Keratinocyte (primary cell): ENCODE measurements around the gene SQOR. TPM values are rescaled to one million over a fixed set of nuclear protein-coding genes. Genes with fewer than 3 reads are reported as not detected.

ENCODE experiments used
- DNase-seq: peaks from one replicate; pipeline ENCODE4 v3.0.0-alpha.2; 2011; ENCODE audit warnings: low read depth, missing footprints, low spot score
- FAIRE-seq: peaks from 2 replicates; lab custom pipeline; 2011; peaks lifted over from hg19 to GRCh38; lab: Jason Lieb, UNC
- H2AFZ ChIP-seq: 2 replicates; pipeline ENCODE4 v1.6.0; 2012; ENCODE audit warnings: low read length, control low read depth, inconsistent platforms; ENCODE audit not compliant: control insufficient read depth
- H3K27ac ChIP-seq: 2 replicates; pipeline ENCODE4 v1.5.1; 2011; ENCODE audit warnings: low read length; ENCODE audit not compliant: control insufficient read depth, insufficient read depth
- H3K27me3 ChIP-seq: 3 replicates; pipeline ENCODE4 v1.6.0; 2011; ENCODE audit warnings: low read length; ENCODE audit not compliant: control insufficient read depth, insufficient read depth; ENCODE audit errors: extremely low read depth
- H3K36me3 ChIP-seq, 2 experiments: 2 replicates in 1 of 2; 3 replicates in 1 of 2; pipeline ENCODE4 v1.5.1; 2011; ENCODE audit warnings: low read length in 2 of 2, mild to moderate bottlenecking in 1 of 2; ENCODE audit not compliant: control insufficient read depth in 2 of 2, insufficient read depth in 2 of 2; ENCODE audit errors: extremely low read depth in 1 of 2
- H3K4me1 ChIP-seq: 3 replicates; pipeline ENCODE4 v1.5.1; 2011; ENCODE audit warnings: low read length; ENCODE audit not compliant: control insufficient read depth, insufficient read depth; ENCODE audit errors: extremely low read depth
- H3K4me2 ChIP-seq: 3 replicates; pipeline ENCODE4 v1.6.0; 2011; ENCODE audit warnings: low read depth, low read length; ENCODE audit not compliant: control insufficient read depth, insufficient read depth; ENCODE audit errors: extremely low read depth
- H3K4me3 ChIP-seq, 3 experiments: fragments of 200-600 bp in 1 of 3; sonication (generic) in 1 of 3; 2 replicates in 2 of 3; 3 replicates in 1 of 3; pipeline ENCODE4 v1.5.1; 2011 to 2016; ENCODE audit warnings: low read length in 3 of 3, mild to moderate bottlenecking in 3 of 3, control low read depth in 2 of 3, inconsistent platforms in 1 of 3, low read depth in 1 of 3, mixed read lengths in 1 of 3, mixed run types in 1 of 3, moderate library complexity in 1 of 3; ENCODE audit not compliant: control insufficient read depth in 2 of 3, insufficient read depth in 2 of 3; ENCODE audit errors: extremely low read depth in 1 of 3
- H3K79me2 ChIP-seq: 2 replicates; pipeline ENCODE4 v1.6.0; 2012; ENCODE audit warnings: low read length; ENCODE audit not compliant: control insufficient read depth, insufficient read depth
- H3K9ac ChIP-seq: 3 replicates; pipeline ENCODE4 v1.6.0; 2011; ENCODE audit warnings: low read length; ENCODE audit not compliant: control insufficient read depth, insufficient read depth; ENCODE audit errors: extremely low read depth
- H3K9me1 ChIP-seq: 3 replicates; pipeline ENCODE4 v1.6.0; 2011; ENCODE audit warnings: low read length; ENCODE audit not compliant: control insufficient read depth, insufficient read depth; ENCODE audit errors: extremely low read depth
- H3K9me3 ChIP-seq: 2 replicates; pipeline ENCODE4 v1.5.1; 2012; ENCODE audit warnings: low read depth, low read length; ENCODE audit not compliant: control insufficient read depth
- H4K20me1 ChIP-seq: 3 replicates; pipeline ENCODE4 v1.6.0; 2011; ENCODE audit warnings: low read length; ENCODE audit not compliant: control insufficient read depth, insufficient read depth; ENCODE audit errors: extremely low read depth
- EZH2 ChIP-seq: IDR thresholded peaks from one replicate; pipeline ENCODE4 v1.6.1; 2012; ENCODE audit warnings: inconsistent platforms, mild to moderate bottlenecking, low read length, moderate library complexity
- dilution Hi-C: fragments of 300-500 bp; cut with MboI; formaldehyde crosslinking; loops from one replicate; pipeline ENCODE4 v1.7.0; 2020; ENCODE audit warnings: low sequenced_read_pairs; ENCODE audit not compliant: extremely low pct_ligation_motif_present
- polyA plus RNA-seq, 5 experiments: library from polyadenylated mRNA; depleted of rRNA in 3 of 5; stranded (reverse) in 3 of 5; stranded (forward) in 1 of 5; unstranded in 1 of 5; fragments of >200 nt; gene quantifications; 1 replicate in 1 of 5; 2 replicates in 3 of 5; 3 replicates in 1 of 5; pipeline versions ENCODE4 v1.2.1 to v1.2.3, GENCODE V29; 2011 to 2012; ENCODE audit warnings: missing spikeins in 2 of 5, low read depth in 1 of 5, low replicate concordance in 1 of 5
- TF ChIP-seq, protein P1 (sequence below), 3 experiments: IDR thresholded peaks in 1 of 3; conservative IDR thresholded peaks in 1 of 3; optimal IDR thresholded peaks in 1 of 3; 2 replicates in 2 of 3; 3 replicates in 1 of 3; pipeline versions ENCODE3 to v1.5.1; 2011; ENCODE audit warnings: low read length in 3 of 3, mild to moderate bottlenecking in 3 of 3, moderate library complexity in 2 of 3, control low read depth in 1 of 3, inconsistent platforms in 1 of 3; ENCODE audit not compliant: insufficient read depth in 2 of 3; ENCODE audit errors: extremely low read depth in 1 of 3

SQOR gene
- polyA plus RNA-seq, 1 donor (not counting 4 experiments of a cell fraction or from before 2014, with no cell fraction given): 140 TPM

GRCh38 chr15:45616901-45617323, 17.9 kb upstream of the SQOR start:
- no peak for DNase-seq
- peak overlapping the region; percentile 28 for H3K9ac ChIP-seq

GRCh38 chr15:45618813-45619212, 16.0 kb upstream of the SQOR start:
- Histone ChIP-seq H2AFZ (no peak overlapping the region), H3K9me1 (no peaks in the 10 kb centered on the region)
- dilution Hi-C loops: no loop called here

More at GRCh38 chr15:45616901-45617323, 17.9 kb upstream of the SQOR start:
- Histone ChIP-seq H3K27me3 (no peaks in the 10 kb centered on the region), H3K36me3 (no peaks in the 10 kb centered on the region), H3K27ac (peak overlapping the region; percentile 33), H4K20me1 (no peaks in the 10 kb centered on the region), H3K9me1 (no peaks in the 10 kb centered on the region), H3K4me1 (peaks cover 22% of the 10 kb centered on the region), H3K4me3 (no peak overlapping the region), H3K4me2 (peak overlapping the region; percentile 58), H2AFZ (peak overlapping the region; percentile 85), H3K79me2 (no peaks in the 10 kb centered on the region), H3K9me3 (no peaks in the 10 kb centered on the region)
- dilution Hi-C loops: no loop called here
- TF ChIP-seq, protein P1, sequence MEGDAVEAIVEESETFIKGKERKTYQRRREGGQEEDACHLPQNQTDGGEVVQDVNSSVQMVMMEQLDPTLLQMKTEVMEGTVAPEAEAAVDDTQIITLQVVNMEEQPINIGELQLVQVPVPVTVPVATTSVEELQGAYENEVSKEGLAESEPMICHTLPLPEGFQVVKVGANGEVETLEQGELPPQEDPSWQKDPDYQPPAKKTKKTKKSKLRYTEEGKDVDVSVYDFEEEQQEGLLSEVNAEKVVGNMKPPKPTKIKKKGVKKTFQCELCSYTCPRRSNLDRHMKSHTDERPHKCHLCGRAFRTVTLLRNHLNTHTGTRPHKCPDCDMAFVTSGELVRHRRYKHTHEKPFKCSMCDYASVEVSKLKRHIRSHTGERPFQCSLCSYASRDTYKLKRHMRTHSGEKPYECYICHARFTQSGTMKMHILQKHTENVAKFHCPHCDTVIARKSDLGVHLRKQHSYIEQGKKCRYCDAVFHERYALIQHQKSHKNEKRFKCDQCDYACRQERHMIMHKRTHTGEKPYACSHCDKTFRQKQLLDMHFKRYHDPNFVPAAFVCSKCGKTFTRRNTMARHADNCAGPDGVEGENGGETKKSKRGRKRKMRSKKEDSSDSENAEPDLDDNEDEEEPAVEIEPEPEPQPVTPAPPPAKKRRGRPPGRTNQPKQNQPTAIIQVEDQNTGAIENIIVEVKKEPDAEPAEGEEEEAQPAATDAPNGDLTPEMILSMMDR (optimal IDR thresholded peaks at IDR 0.05 in 1 of 3, IDR thresholded peaks at IDR 0.05 in 1 of 3, conservative IDR thresholded peaks at IDR 0.05 in 1 of 3; ENCODE audit: extremely low read depth in 1 of 3, insufficient read depth in 2 of 3, low read length in 3 of 3): no peak
- no peak for TF ChIP-seq EZH2
- FAIRE-seq: peak; percentile 90

More at GRCh38 chr15:45618813-45619212, 16.0 kb upstream of the SQOR start:
- Histone ChIP-seq H3K27me3 (no peaks in the 10 kb centered on the region), H3K27ac (no peak overlapping the region), H3K36me3 (no peaks in the 10 kb centered on the region), H3K9me3 (no peaks in the 10 kb centered on the region), H3K9ac (no peak overlapping the region), H3K4me3 (no peak overlapping the region), H3K4me1 (peaks cover 13% of the 10 kb centered on the region), H3K4me2 (no peak overlapping the region), H4K20me1 (no peaks in the 10 kb centered on the region), H3K79me2 (no peaks in the 10 kb centered on the region)
- TF ChIP-seq, protein P1 (optimal IDR thresholded peaks at IDR 0.05 in 1 of 3, IDR thresholded peaks at IDR 0.05 in 1 of 3, conservative IDR thresholded peaks at IDR 0.05 in 1 of 3; ENCODE audit: extremely low read depth in 1 of 3, insufficient read depth in 2 of 3, low read length in 3 of 3): no peak
- TF ChIP-seq EZH2: no peak
- no peak for FAIRE-seq
- DNase-seq: no peak
